ENCODE data around the gene ANO5. TPM values are rescaled to one million over a fixed set of nuclear protein-coding genes. Genes with fewer than 3 reads are reported as not detected.
"Not testable (repeated sequence)": the region's sequence is repeated elsewhere in the genome, so short reads cannot be mapped to it uniquely, and the experiment has no call there.

ANO5 gene
- total and polyA plus RNA-seq, 2 donors = 0.78 to 0.99 TPM

GRCh38 chr11:22276535-22276934 lies 83.7 kb downstream of the ANO5 start:
- DNase-seq (ENCODE audit: low read depth in 6 of 9, low spot score in 9 of 9) = no peak
- H3K36me3 ChIP-seq (ENCODE audit: control insufficient read depth in 2 of 2, insufficient read depth in 2 of 2, low read length in 1 of 2) = no peaks in the 10 kb centered on the region
- H3K27me3 ChIP-seq (ENCODE audit: control insufficient read depth in 2 of 2, insufficient read depth in 1 of 2, low read length in 1 of 2) = no peaks in the 10 kb centered on the region
- WGBS = 95% methylated on average over 4 of the region's 4 CpGs
- no peak overlapping the region for H3K4me3 ChIP-seq (ENCODE audit: low read length in 2 of 2)
- H3K9me3 ChIP-seq (ENCODE audit: control insufficient read depth in 2 of 2, insufficient read depth in 1 of 2, low read length in 1 of 2) = no peaks in the 10 kb centered on the region
- no peaks in the 10 kb centered on the region for H3K4me1 ChIP-seq (ENCODE audit: control insufficient read depth in 2 of 2, insufficient read depth in 2 of 2, low read length in 2 of 2)
- no peak overlapping the region for H3K27ac ChIP-seq (ENCODE audit: low read depth in 1 of 2, low read length in 1 of 2)

DNA sequence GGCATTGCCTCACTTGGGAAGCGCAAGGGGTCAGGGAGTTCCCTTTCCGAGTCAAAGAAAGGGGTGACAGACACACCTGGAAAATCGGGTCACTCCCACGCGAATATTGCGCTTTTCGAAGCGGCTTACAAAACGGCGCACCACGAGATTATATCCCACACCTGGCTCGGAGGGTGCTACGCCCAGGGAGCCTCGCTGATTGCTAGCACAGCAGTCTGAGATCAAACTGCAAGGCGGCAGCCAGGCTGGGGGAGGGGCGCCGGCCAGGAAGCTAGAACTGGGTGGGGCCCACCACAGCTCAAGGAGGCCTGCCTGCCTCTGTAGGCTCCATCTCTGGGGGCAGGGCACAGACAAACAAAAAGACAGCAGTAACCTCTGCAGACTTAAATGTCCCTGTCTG lies 92.1 kb downstream of the ANO5 start:
- not testable (repeated sequence) for H3K4me1 ChIP-seq (ENCODE audit: control insufficient read depth in 2 of 2, insufficient read depth in 2 of 2, low read length in 2 of 2); H3K9me3 ChIP-seq (ENCODE audit: control insufficient read depth in 2 of 2, insufficient read depth in 1 of 2, low read length in 1 of 2); H3K36me3 ChIP-seq (ENCODE audit: control insufficient read depth in 2 of 2, insufficient read depth in 2 of 2, low read length in 1 of 2); H3K27ac ChIP-seq (ENCODE audit: low read depth in 1 of 2, low read length in 1 of 2); H3K27me3 ChIP-seq (ENCODE audit: control insufficient read depth in 2 of 2, insufficient read depth in 1 of 2, low read length in 1 of 2); DNase-seq (ENCODE audit: low read depth in 6 of 9, low spot score in 9 of 9); H3K4me3 ChIP-seq (ENCODE audit: low read length in 2 of 2)
- 96% methylated on average over 17 of the region's 17 CpGs for WGBS

GRCh38 chr11:22302368-22302767 lies 109.5 kb downstream of the ANO5 start:
- Histone ChIP-seq H3K36me3 (ENCODE audit: control insufficient read depth in 2 of 2, insufficient read depth in 2 of 2, low read length in 1 of 2) (no peaks in the 10 kb centered on the region), H3K9me3 (ENCODE audit: control insufficient read depth in 2 of 2, insufficient read depth in 1 of 2, low read length in 1 of 2) (no peaks in the 10 kb centered on the region), H3K4me1 (ENCODE audit: control insufficient read depth in 2 of 2, insufficient read depth in 2 of 2, low read length in 2 of 2) (no peaks in the 10 kb centered on the region), H3K4me3 (ENCODE audit: low read length in 2 of 2) (no peak overlapping the region), H3K27me3 (ENCODE audit: control insufficient read depth in 2 of 2, insufficient read depth in 1 of 2, low read length in 1 of 2) (no peaks in the 10 kb centered on the region), H3K27ac (ENCODE audit: low read depth in 1 of 2, low read length in 1 of 2) (no peak overlapping the region)
- no peak for DNase-seq (ENCODE audit: low read depth in 6 of 9, low spot score in 9 of 9)

DNA sequence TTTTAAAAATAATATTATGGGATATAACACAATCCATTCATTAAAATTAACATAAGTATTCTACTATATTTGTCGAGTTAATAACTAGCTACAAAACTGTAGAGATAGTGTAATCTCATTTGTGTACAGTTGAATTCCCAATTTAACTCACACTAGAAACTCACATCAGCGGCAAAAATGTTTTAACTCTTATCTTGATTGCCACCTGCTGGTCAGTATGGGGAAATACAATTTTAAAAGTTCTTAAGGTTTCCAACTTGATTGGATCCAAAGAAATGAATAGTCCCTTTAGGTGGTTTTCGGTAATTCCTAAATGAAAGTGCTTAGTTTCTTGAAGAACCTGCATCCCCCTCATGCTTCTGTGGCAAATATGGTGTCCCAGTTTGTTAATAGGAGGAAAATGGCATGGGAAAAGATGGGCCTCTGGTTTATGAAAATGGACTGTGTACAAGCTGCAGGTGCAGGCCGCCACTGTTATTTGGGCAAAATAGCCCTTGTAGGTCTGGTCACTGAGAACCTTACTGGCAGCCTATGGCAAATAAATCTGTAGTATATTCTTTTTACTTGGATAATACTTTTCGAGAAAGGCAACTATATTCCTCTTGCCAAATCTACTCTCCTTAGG lies 111.6 kb downstream of the ANO5 start:
- Histone ChIP-seq H3K4me1 (ENCODE audit: control insufficient read depth in 2 of 2, insufficient read depth in 2 of 2, low read length in 2 of 2) (no peaks in the 10 kb centered on the region), H3K27me3 (ENCODE audit: control insufficient read depth in 2 of 2, insufficient read depth in 1 of 2, low read length in 1 of 2) (no peaks in the 10 kb centered on the region), H3K4me3 (ENCODE audit: low read length in 2 of 2) (no peak overlapping the region), H3K36me3 (ENCODE audit: control insufficient read depth in 2 of 2, insufficient read depth in 2 of 2, low read length in 1 of 2) (no peaks in the 10 kb centered on the region), H3K27ac (ENCODE audit: low read depth in 1 of 2, low read length in 1 of 2) (no peak overlapping the region), H3K9me3 (ENCODE audit: control insufficient read depth in 2 of 2, insufficient read depth in 1 of 2, low read length in 1 of 2) (no peaks in the 10 kb centered on the region)
- DNase-seq (ENCODE audit: low read depth in 6 of 9, low spot score in 9 of 9) = peak in 4 of 9 donors; percentile 0 to 4 (median 3)
- 51% methylated on average over 5 of the region's 5 CpGs for WGBS

GRCh38 chr11:22317656-22318055 lies 124.8 kb downstream of the ANO5 start:
- Histone ChIP-seq H3K27ac (ENCODE audit: low read depth in 1 of 2, low read length in 1 of 2) (no peak overlapping the region), H3K4me1 (ENCODE audit: control insufficient read depth in 2 of 2, insufficient read depth in 2 of 2, low read length in 2 of 2) (no peaks in the 10 kb centered on the region), H3K36me3 (ENCODE audit: control insufficient read depth in 2 of 2, insufficient read depth in 2 of 2, low read length in 1 of 2) (no peaks in the 10 kb centered on the region), H3K4me3 (ENCODE audit: low read length in 2 of 2) (no peak overlapping the region), H3K9me3 (ENCODE audit: control insufficient read depth in 2 of 2, insufficient read depth in 1 of 2, low read length in 1 of 2) (no peaks in the 10 kb centered on the region), H3K27me3 (ENCODE audit: control insufficient read depth in 2 of 2, insufficient read depth in 1 of 2, low read length in 1 of 2) (no peaks in the 10 kb centered on the region)
- DNase-seq (ENCODE audit: low read depth in 6 of 9, low spot score in 9 of 9) = no peak
- WGBS = 97% methylated on average over 15 of the region's 15 CpGs

DNA sequence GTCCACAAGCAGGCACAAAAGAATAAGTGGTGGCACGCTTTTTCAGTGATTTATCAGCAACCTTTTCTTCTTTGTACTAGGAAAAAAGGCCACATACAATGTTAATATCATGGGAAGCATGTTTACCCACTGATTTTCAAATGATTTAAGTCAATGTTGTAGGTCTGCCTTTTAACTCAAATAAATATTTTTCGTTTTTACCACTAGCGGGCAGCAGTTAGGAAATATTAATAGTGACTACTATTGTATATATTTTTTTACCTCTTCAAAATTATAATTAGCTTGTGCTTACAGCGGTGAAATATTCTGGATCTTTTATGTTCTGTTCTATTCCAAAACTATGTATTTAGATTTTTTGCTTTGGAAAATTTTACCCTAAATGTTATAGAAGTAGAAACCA lies 138.9 kb downstream of the ANO5 start:
- Histone ChIP-seq H3K36me3 (ENCODE audit: control insufficient read depth in 2 of 2, insufficient read depth in 2 of 2, low read length in 1 of 2) (no peaks in the 10 kb centered on the region), H3K4me1 (ENCODE audit: control insufficient read depth in 2 of 2, insufficient read depth in 2 of 2, low read length in 2 of 2) (no peaks in the 10 kb centered on the region), H3K27ac (ENCODE audit: low read depth in 1 of 2, low read length in 1 of 2) (no peak overlapping the region), H3K27me3 (ENCODE audit: control insufficient read depth in 2 of 2, insufficient read depth in 1 of 2, low read length in 1 of 2) (no peaks in the 10 kb centered on the region), H3K9me3 (ENCODE audit: control insufficient read depth in 2 of 2, insufficient read depth in 1 of 2, low read length in 1 of 2) (no peaks in the 10 kb centered on the region), H3K4me3 (ENCODE audit: low read length in 2 of 2) (no peak overlapping the region)
- DNase-seq (ENCODE audit: low read depth in 6 of 9, low spot score in 9 of 9) = no peak
- 68% methylated on average over 4 of the region's 4 CpGs for WGBS

Other genes starting within 250 kb of the ANO5 start
- under 0.01 TPM for gene SLC17A6, start 145.3 kb downstream of the ANO5 start, total RNA-seq
- 0.07 TPM for gene SLC17A6, start 145.3 kb downstream of the ANO5 start, polyA plus RNA-seq

All from thymus (tissue), 11 donors.